ENCODE data around the gene RNF19B. TPM values are rescaled to one million over a fixed set of nuclear protein-coding genes. Genes with fewer than 3 reads are reported as not detected.

Gene RNF19B
- total RNA-seq (10 to 100 TPM; 25.5 to 51.5 TPM), polyA plus RNA-seq (10 to 100 TPM; 13.8 to 16.4 TPM)
- long read RNA-seq, donor 1, partial matches to known transcripts = 9 of 18 reads
- long read RNA-seq, donor 1, other reads (novel, unspliced or antisense) = 2 of 18 reads
- long read RNA-seq, donor 2, transcript RNF19B-201 (9 exons, 2,334 nt) = major isoform, 8 of 19 reads
- long read RNA-seq, donor 2, partial matches to known transcripts = 2 of 19 reads
- long read RNA-seq, donor 2, other reads (novel, unspliced or antisense) = 4 of 19 reads

- H3K27ac ChIP-seq (ENCODE audit: low read depth in 1 of 2, low read length in 2 of 2) = peak within 1 kb of the TSS in 1 of 2 donors; percentile 89
- peak within 1 kb of the TSS; percentile 90 to 92 for H3K4me3 ChIP-seq (ENCODE audit: low read length in 2 of 2)
- ATAC-seq (ENCODE audit: low FRiP score) (peak; percentile 98), DNase-seq (peak; percentile 97 to 98)
- 1% methylated on average over 62 to 83 of the region's 83 CpGs for whole genome bisulfite sequencing, 2 donors
- peaks cover 0 to 3% of the 10 kb centered on the region in 2 donors for H3K4me1 ChIP-seq (ENCODE audit: control insufficient read depth in 1 of 2, insufficient read depth in 2 of 2, low read length in 2 of 2)
- intact Hi-C loops (cut with DNase I) = loop anchor here in 1 of 2 donors (2.0 kb wide), 1 partner anchor 18 kb away; no protein-coding TSS in a partner anchor
- no peaks in the 10 kb centered on the region for H3K27me3 ChIP-seq (ENCODE audit: control insufficient read depth in 1 of 2, insufficient read depth in 2 of 2, low read length in 1 of 2)
- H3K36me3 ChIP-seq (ENCODE audit: control insufficient read depth in 1 of 2, insufficient read depth in 2 of 2, low read length in 1 of 2) = no peaks in the 10 kb centered on the region
- no peaks in the 10 kb centered on the region for H3K9me3 ChIP-seq (ENCODE audit: control insufficient read depth, low read length)
Observed at GRCh38 chr1:32964461-32965250, at the start of gene RNF19B. RNF19B (minus strand) TSS chr1:32964809; CDS start chr1:32964685, 124 bp downstream.

DNA sequence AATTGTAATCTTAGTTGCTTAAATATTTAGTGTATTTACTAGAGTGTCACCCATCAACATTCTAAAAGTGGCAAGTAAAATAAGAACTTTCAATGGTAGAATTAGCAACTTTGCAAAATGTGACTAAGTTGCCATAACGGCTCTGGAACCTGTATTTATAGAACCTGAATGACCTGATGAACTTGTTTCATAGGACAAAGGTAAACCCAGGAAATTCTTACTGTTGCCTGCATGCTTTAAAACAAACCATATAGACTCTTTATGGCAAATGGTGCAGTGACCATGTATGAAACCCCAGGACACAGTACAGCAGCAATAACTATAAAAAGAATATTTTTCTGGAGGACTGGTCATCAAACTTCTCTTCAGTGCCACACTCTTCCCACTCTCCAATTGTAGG is 49.2 kb upstream of the RNF19B start:
- H3K4me1 ChIP-seq (ENCODE audit: control insufficient read depth in 1 of 2, insufficient read depth in 2 of 2, low read length in 2 of 2) = peaks cover 0 to 9% of the 10 kb centered on the region in 2 donors
- DNase-seq = no peak

GRCh38 chr1:33012165-33012564 is 47.6 kb upstream of the RNF19B start:
- H3K27ac ChIP-seq (ENCODE audit: low read depth in 1 of 2, low read length in 2 of 2) = peak overlapping the region; percentile 8 to 57
- WGBS, 2 donors = 38 to 42% methylated on average over 3 of the region's 3 CpGs
- no peaks in the 10 kb centered on the region for H3K27me3 ChIP-seq (ENCODE audit: control insufficient read depth in 1 of 2, insufficient read depth in 2 of 2, low read length in 1 of 2)
- ATAC-seq (ENCODE audit: low FRiP score) (no peak), DNase-seq (no peak)
- peaks cover 5 to 7% of the 10 kb centered on the region in 2 donors for H3K36me3 ChIP-seq (ENCODE audit: control insufficient read depth in 1 of 2, insufficient read depth in 2 of 2, low read length in 1 of 2)
- intact Hi-C loops (cut with DNase I) = no loop called here
- no peak overlapping the region for H3K4me3 ChIP-seq (ENCODE audit: low read length in 2 of 2)
- no peaks in the 10 kb centered on the region for H3K9me3 ChIP-seq (ENCODE audit: control insufficient read depth, low read length)
- peaks cover 0 to 9% of the 10 kb centered on the region in 2 donors for H3K4me1 ChIP-seq (ENCODE audit: control insufficient read depth in 1 of 2, insufficient read depth in 2 of 2, low read length in 2 of 2)

More for the DNA sequence above, 49.2 kb upstream of the RNF19B start:
- no peak for ATAC-seq (ENCODE audit: low FRiP score)
- H3K4me3 ChIP-seq (ENCODE audit: low read length in 2 of 2) = no peak overlapping the region
- H3K27ac ChIP-seq (ENCODE audit: low read depth in 1 of 2, low read length in 2 of 2) = no peak overlapping the region
- intact Hi-C loops (cut with DNase I) = no loop called here
- H3K27me3 ChIP-seq (ENCODE audit: control insufficient read depth in 1 of 2, insufficient read depth in 2 of 2, low read length in 1 of 2) = no peaks in the 10 kb centered on the region
- 71 to 74% methylated on average over 1 of the region's 1 CpG for WGBS, 2 donors
- no peaks in the 10 kb centered on the region for H3K9me3 ChIP-seq (ENCODE audit: control insufficient read depth, low read length)
- peaks cover 2 to 7% of the 10 kb centered on the region in 2 donors for H3K36me3 ChIP-seq (ENCODE audit: control insufficient read depth in 1 of 2, insufficient read depth in 2 of 2, low read length in 1 of 2)

DNA sequence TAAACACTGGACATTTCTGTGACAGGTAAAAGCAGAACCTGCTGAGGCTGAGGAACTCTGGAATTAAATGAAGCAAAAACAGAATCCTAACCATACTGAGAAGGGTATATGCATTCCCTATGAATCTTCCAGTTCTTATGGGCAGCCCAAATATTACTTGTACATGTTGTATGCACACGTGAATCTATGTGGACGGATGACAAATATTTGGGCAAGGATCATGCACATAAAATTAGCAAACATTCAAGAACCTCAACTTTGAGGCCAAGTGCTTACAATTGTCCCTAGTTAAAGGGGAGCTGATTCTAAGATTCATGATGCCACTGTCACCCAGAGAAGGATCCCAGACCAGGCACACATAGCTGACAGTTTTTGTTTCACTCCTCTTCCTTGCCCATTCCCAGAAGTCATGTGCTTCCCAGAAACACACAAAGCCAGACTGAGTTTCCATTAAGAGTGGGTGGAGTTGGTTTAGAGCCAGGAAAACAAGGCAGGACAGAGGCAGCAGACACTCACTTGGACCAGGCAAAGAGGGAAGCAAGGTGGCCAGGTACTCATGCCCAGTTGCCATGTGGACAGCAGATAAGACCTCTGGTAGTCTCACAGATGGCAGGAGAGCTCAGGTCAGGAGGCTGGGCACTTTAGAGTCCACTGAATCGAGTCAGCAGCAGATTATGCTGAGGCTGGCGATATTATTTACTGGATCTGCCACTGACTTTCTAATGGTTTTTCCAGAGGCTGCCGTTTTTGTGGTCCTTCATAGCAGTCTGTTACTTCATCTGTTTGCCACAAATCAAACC is 46.5 kb upstream of the RNF19B start:
- H3K4me1 ChIP-seq (ENCODE audit: control insufficient read depth in 1 of 2, insufficient read depth in 2 of 2, low read length in 2 of 2) = peaks cover 0 to 9% of the 10 kb centered on the region in 2 donors
- H3K9me3 ChIP-seq (ENCODE audit: control insufficient read depth, low read length) = no peaks in the 10 kb centered on the region
- no peaks in the 10 kb centered on the region for H3K27me3 ChIP-seq (ENCODE audit: control insufficient read depth in 1 of 2, insufficient read depth in 2 of 2, low read length in 1 of 2)
- 21 to 29% methylated on average over 5 of the region's 5 CpGs for WGBS, 2 donors
- H3K27ac ChIP-seq (ENCODE audit: low read depth in 1 of 2, low read length in 2 of 2) = peak overlapping the region in 1 of 2 donors; percentile 78
- no peak overlapping the region for H3K4me3 ChIP-seq (ENCODE audit: low read length in 2 of 2)
- DNase-seq = no peak
- ATAC-seq (ENCODE audit: low FRiP score) = peak; percentile 70
- intact Hi-C loops (cut with DNase I) = no loop called here
- peaks cover 4 to 6% of the 10 kb centered on the region in 2 donors for H3K36me3 ChIP-seq (ENCODE audit: control insufficient read depth in 1 of 2, insufficient read depth in 2 of 2, low read length in 1 of 2)

GRCh38 chr1:33009561-33009960 is 45.0 kb upstream of the RNF19B start:
- H3K27me3 ChIP-seq (ENCODE audit: control insufficient read depth in 1 of 2, insufficient read depth in 2 of 2, low read length in 1 of 2) = no peaks in the 10 kb centered on the region
- peaks cover 4 to 6% of the 10 kb centered on the region in 2 donors for H3K36me3 ChIP-seq (ENCODE audit: control insufficient read depth in 1 of 2, insufficient read depth in 2 of 2, low read length in 1 of 2)
- ATAC-seq (ENCODE audit: low FRiP score) (no peak), DNase-seq (no peak)
- H3K27ac ChIP-seq (ENCODE audit: low read depth in 1 of 2, low read length in 2 of 2) = no peak overlapping the region
- H3K4me1 ChIP-seq (ENCODE audit: control insufficient read depth in 1 of 2, insufficient read depth in 2 of 2, low read length in 2 of 2) = peaks cover 0 to 9% of the 10 kb centered on the region in 2 donors
- WGBS, 2 donors = 26 to 38% methylated on average over 1 of the region's 1 CpG
- H3K4me3 ChIP-seq (ENCODE audit: low read length in 2 of 2) = no peak overlapping the region
- intact Hi-C loops (cut with DNase I) = loop anchor here in 1 of 2 donors (5.0 kb wide), 1 partner anchor 72 kb away; no protein-coding TSS in a partner anchor
- H3K9me3 ChIP-seq (ENCODE audit: control insufficient read depth, low read length) = no peaks in the 10 kb centered on the region

- intact Hi-C loops (cut with DNase I) = loop anchor here in 1 of 2 donors (5.0 kb wide), 1 partner anchor 71 kb away; no protein-coding TSS in a partner anchor
- Histone ChIP-seq H3K27me3 (ENCODE audit: control insufficient read depth in 1 of 2, insufficient read depth in 2 of 2, low read length in 1 of 2) (no peaks in the 10 kb centered on the region), H3K9me3 (ENCODE audit: control insufficient read depth, low read length) (no peaks in the 10 kb centered on the region), H3K27ac (ENCODE audit: low read depth in 1 of 2, low read length in 2 of 2) (no peak overlapping the region), H3K4me3 (ENCODE audit: low read length in 2 of 2) (no peak overlapping the region), H3K4me1 (ENCODE audit: control insufficient read depth in 1 of 2, insufficient read depth in 2 of 2, low read length in 2 of 2) (peaks cover 0 to 9% of the 10 kb centered on the region in 2 donors), H3K36me3 (ENCODE audit: control insufficient read depth in 1 of 2, insufficient read depth in 2 of 2, low read length in 1 of 2) (peaks cover 2 to 4% of the 10 kb centered on the region in 2 donors)
- DNase-seq = no peak
- 75 to 79% methylated on average over 13 of the region's 13 CpGs for WGBS, 2 donors
- ATAC-seq (ENCODE audit: low FRiP score) = no peak
Observed at GRCh38 chr1:33008051-33008914, 43.7 kb upstream of the RNF19B start.

DNA sequence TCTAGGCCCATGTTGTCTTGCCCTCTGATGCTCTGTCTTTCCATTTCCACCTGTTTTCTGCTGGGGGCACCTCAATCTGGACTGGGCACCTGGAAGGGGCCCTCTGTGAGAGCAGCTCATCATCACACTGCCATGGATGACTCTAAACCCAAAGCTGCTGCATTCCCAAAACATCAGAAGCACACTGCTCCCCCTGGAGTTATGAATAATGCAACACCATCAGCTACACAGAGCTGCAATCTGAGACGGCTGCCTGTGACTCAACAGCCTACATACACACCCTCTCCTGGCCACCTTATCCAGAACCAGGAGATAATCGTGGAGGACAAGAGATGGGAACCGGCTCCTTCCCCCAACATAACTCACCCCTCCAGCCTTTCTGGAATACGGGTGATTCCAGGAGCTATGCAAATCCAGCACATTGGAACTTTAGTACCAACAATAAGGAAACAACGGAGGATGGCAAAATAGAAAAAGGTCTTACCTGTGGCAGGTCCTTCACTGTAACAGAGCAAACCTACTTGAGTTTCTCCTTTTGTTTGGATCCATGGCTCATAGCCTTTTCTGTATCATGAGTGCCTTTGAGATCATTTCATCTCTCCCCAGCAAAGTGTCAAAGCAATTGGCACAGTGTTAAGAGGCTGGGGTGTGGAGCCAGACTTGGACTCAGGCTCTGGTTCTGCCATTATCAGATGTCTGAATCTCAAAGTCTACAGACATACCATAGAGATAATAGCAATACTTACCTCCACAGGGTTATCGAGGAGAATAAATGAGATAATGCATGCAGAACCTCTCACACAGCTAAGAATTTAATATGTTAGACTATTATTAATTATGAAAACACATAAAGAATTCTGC is 42.8 kb upstream of the RNF19B start:
- DNase-seq = peak in 1 of 2 donors; percentile 67
- Histone ChIP-seq H3K4me3 (ENCODE audit: low read length in 2 of 2) (no peak overlapping the region), H3K4me1 (ENCODE audit: control insufficient read depth in 1 of 2, insufficient read depth in 2 of 2, low read length in 2 of 2) (peaks cover 0 to 8% of the 10 kb centered on the region in 2 donors), H3K27me3 (ENCODE audit: control insufficient read depth in 1 of 2, insufficient read depth in 2 of 2, low read length in 1 of 2) (no peaks in the 10 kb centered on the region), H3K36me3 (ENCODE audit: control insufficient read depth in 1 of 2, insufficient read depth in 2 of 2, low read length in 1 of 2) (peaks cover 2 to 4% of the 10 kb centered on the region in 2 donors), H3K27ac (ENCODE audit: low read depth in 1 of 2, low read length in 2 of 2) (no peak overlapping the region), H3K9me3 (ENCODE audit: control insufficient read depth, low read length) (no peaks in the 10 kb centered on the region)
- peak; percentile 76 for ATAC-seq (ENCODE audit: low FRiP score)
- intact Hi-C loops (cut with DNase I) = loop anchor here (2.0 to 5.0 kb wide), 2 partner anchors 70 to 73 kb away; no protein-coding TSS in a partner anchor
- WGBS, 2 donors = 25 to 38% methylated on average over 6 of the region's 6 CpGs
